RWPE1 (cell line): ENCODE results near the gene ANO2.

Experiments
- CTCF ChIA-PET: fragments of 350-600 bp; sonication (Branson Sonifier 250); formaldehyde crosslinking; extraction: SDS; loops from one replicate; lab custom pipeline; 2021; lab: Yijun Ruan, JAX
- POLR2A ChIA-PET: fragments of 400-600 bp; formaldehyde crosslinking; extraction: SDS; loops from one replicate; lab custom pipeline; 2020; ENCODE audit warnings: antibody characterized with exemption; ENCODE audit not compliant: low non-redundant PET; lab: Yijun Ruan, JAX
- DNase-seq: peaks from one replicate; pipeline ENCODE4 v3.0.0; 2012; ENCODE audit warnings: low spot score
- H3K27ac ChIP-seq: fragments of 450-650 bp; 2 replicates; pipeline ENCODE4 v1.5.1; 2017
- CTCF ChIP-seq: fragments of 450-650 bp; conservative IDR thresholded peaks from 2 replicates; pipeline ENCODE4 v1.5.1; 2017; ENCODE audit warnings: low read depth, mild to moderate bottlenecking

The ANO2 gene

GRCh38 chr12:5954661-5955060 lies 9.6 kb upstream of the ANO2 start:
- ChIA-PET POLR2A (no interaction called here), CTCF (interaction anchor here (1.2 kb wide), 1 partner anchor 33 kb away, joined by 3 read pairs; no protein-coding TSS in a partner anchor)
- no peak overlapping the region for H3K27ac ChIP-seq
- no peak for TF ChIP-seq CTCF
- no peak for DNase-seq

- no peak for TF ChIP-seq CTCF
- DNase-seq, result no peak
- POLR2A ChIA-PET, result no interaction called here
- CTCF ChIA-PET, result interaction anchor here (0.7 to 1.2 kb wide), 2 partner anchors 34 to 204 kb away, joined by 3 to 4 read pairs; no protein-coding TSS in a partner anchor
- no peak overlapping the region for H3K27ac ChIP-seq
Measured at GRCh38 chr12:5953835-5954586, 9.0 kb upstream of the ANO2 start.

GRCh38 chr12:5952031-5952430 lies 7.0 kb upstream of the ANO2 start:
- H3K27ac ChIP-seq, result no peak overlapping the region
- no peak for DNase-seq
- POLR2A ChIA-PET, result no interaction called here
- CTCF ChIA-PET, result interaction anchor here (0.9 kb wide), 1 partner anchor 14 kb away, joined by 3 read pairs; no protein-coding TSS in a partner anchor
- TF ChIP-seq CTCF, result no peak

- TF ChIP-seq CTCF, result no peak
- ChIA-PET CTCF (no interaction called here), POLR2A (no interaction called here)
- DNase-seq, result no peak
- no peak overlapping the region for H3K27ac ChIP-seq
Measured at GRCh38 chr12:5948696-5949095, 3.6 kb upstream of the ANO2 start.

- no peak overlapping the region for H3K27ac ChIP-seq
- TF ChIP-seq CTCF, result no peak
- no peak for DNase-seq
- CTCF ChIA-PET, result no interaction called here
- POLR2A ChIA-PET, result no interaction called here
Measured at GRCh38 chr12:5947006-5947405, 1.9 kb upstream of the ANO2 start.

- ChIA-PET CTCF (no interaction called here), POLR2A (no interaction called here)
- no peak overlapping the region for H3K27ac ChIP-seq
- TF ChIP-seq CTCF, result no peak
- no peak for DNase-seq
Measured at GRCh38 chr12:5946388-5946787, 1.3 kb upstream of the ANO2 start.
